ACC112 (cell line): ENCODE results near the gene PC.

ENCODE experiments used
- H2AFZ ChIP-seq: fragments of 200-600 bp; sonication (generic); one replicate; pipeline ENCODE4 v1.6.0; 2017; ENCODE audit warnings: antibody characterized with exemption, low read length; ENCODE audit not compliant: unreplicated experiment
- H3K27ac ChIP-seq: fragments of 200-600 bp; sonication (generic); 2 replicates; pipeline ENCODE4 v1.5.1; 2014; ENCODE audit warnings: low read depth, mild to moderate bottlenecking, antibody characterized with exemption, low read length, moderate library complexity
- H3K27me3 ChIP-seq: fragments of 200-600 bp; sonication (generic); 2 replicates; pipeline ENCODE4 v1.6.1; 2014; ENCODE audit warnings: mild to moderate bottlenecking, antibody characterized with exemption, low read length, moderate library complexity, mixed read lengths; ENCODE audit not compliant: insufficient read depth
- H3K36me3 ChIP-seq: fragments of 200-600 bp; sonication (generic); 2 replicates; pipeline ENCODE4 v1.6.1; 2016; ENCODE audit warnings: mild to moderate bottlenecking, antibody characterized with exemption, low read length, moderate library complexity, mixed read lengths; ENCODE audit not compliant: insufficient read depth
- H3K4me1 ChIP-seq: fragments of 200-600 bp; sonication (generic); one replicate; pipeline ENCODE4 v1.6.1; 2016; ENCODE audit warnings: low read length, mixed read lengths; ENCODE audit not compliant: insufficient read depth, unreplicated experiment, control insufficient read depth
- H3K4me3 ChIP-seq: fragments of 200-600 bp; sonication (generic); 2 replicates; pipeline ENCODE4 v1.5.1; 2014; ENCODE audit warnings: mild to moderate bottlenecking, low read depth, low read length
- H3K79me2 ChIP-seq: fragments of 200-600 bp; sonication (generic); one replicate; pipeline ENCODE4 v1.6.0; 2016; ENCODE audit warnings: low read length; ENCODE audit not compliant: control insufficient read depth, unreplicated experiment, insufficient read depth

PC gene

DNA sequence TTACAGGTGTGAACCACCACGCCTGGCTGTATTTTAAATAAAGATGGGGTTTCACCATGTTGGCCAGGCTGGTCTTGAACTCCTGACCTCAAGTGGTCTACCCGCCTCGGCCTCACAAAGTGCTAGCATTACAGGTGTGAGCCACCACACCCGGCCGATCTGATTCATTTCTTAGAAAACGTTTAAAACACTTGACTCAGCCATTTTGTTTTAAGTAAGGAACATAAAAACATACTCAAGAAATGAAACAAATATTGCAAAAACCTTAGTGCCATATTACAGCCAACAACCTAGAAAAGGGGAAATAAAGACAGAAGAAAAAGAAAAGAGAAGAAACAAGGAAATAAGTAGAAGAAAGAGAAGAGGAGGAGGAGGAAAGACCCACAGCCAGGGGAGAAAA, 84.0 kb downstream of the PC start:
- Histone ChIP-seq H3K4me3 (no peak overlapping the region), H2AFZ (no peak overlapping the region), H3K4me1 (peaks cover 6% of the 10 kb centered on the region), H3K27me3 (no peaks in the 10 kb centered on the region), H3K36me3 (no peaks in the 10 kb centered on the region), H3K27ac (no peak overlapping the region), H3K79me2 (no peaks in the 10 kb centered on the region)

DNA sequence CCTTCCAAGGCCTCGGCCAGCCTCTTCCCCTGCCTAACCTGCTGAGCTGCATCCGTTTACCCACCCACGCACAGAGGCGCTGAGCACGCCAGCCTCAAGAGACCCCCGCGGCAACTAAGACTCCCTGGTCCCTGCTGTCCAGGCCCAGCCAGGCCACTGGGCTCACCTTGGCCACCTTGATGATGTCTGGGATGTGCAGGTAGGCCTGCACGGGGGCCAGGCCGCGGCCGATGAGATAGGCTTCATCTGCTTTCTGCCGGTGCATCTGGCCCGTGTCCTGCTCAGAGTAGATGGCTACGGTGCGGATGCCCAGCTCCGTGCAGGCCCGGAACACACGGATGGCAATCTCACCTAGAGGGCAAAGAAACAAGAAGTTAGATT, 86.7 kb downstream of the PC start:
- H3K36me3 ChIP-seq: no peaks in the 10 kb centered on the region
- H3K4me3 ChIP-seq: no peak overlapping the region
- H2AFZ ChIP-seq: no peak overlapping the region
- H3K79me2 ChIP-seq: no peaks in the 10 kb centered on the region
- no peaks in the 10 kb centered on the region for H3K4me1 ChIP-seq
- no peak overlapping the region for H3K27ac ChIP-seq
- no peaks in the 10 kb centered on the region for H3K27me3 ChIP-seq

DNA sequence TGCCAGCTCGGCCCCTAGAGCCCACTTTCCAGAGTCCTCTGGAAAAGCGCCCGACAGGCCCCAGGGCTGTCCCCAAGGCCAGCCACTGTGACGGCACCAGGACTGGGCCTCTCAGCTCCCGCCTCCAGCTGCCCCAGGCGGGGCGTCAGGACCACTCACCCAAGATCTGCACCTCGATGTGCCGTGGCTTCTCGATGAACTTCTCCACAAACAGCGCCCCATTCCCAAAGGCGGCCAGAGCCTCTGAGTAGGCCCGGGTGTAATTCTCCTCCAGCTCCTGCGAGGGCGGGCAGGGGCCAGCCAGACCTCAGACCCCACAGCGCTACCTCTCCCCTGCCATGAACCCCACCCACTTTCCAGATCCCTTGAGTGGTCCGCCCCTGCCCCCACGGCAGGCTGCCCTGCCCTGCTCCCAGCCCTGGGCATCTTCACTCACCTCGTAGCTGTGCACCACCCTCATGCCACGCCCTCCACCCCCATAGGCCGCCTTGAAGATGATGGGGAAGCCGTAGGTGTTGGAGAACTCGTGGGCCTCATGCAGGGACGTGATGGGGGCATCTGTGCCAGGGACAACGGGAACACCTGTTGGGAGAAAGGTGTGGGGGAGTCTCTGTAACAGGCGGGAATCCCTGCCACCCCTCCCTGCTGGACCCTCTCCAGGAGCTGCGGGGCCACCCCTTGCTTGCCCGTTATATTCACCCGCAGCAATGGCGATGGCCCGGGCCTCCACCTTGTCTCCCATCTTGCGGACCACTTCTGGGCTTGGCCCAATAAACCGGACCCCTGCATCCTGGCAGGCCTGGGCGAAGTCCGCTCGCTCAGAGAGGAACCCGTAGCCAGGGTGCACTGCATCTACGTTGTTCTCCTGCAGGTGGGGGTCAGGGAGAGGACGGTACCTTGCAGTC, 87.3 kb downstream of the PC start:
- Histone ChIP-seq H3K4me3 (no peak overlapping the region), H3K36me3 (no peaks in the 10 kb centered on the region), H3K79me2 (no peaks in the 10 kb centered on the region), H3K4me1 (no peaks in the 10 kb centered on the region), H2AFZ (no peak overlapping the region), H3K27me3 (no peaks in the 10 kb centered on the region), H3K27ac (no peak overlapping the region)

DNA sequence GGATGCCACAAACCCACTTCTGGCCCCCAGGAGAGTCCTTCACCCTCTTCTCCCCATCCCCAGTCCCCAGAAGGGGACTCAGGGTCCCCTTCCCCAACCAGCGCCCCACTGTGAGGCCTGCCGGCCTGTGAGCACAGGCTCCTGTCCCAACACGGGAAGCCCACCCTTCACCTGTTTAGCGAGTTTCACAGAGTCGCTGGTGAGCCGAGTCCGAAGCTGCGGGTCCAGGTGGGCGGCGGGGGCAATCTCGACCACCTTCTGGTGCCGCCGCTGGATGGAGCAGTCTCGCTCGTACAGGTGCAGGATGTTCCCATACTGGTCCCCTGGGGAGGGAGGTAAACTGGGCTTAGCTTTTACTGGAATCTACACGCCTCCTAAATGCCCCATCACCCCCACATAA, 88.1 kb downstream of the PC start:
- H3K27me3 ChIP-seq: no peaks in the 10 kb centered on the region
- no peak overlapping the region for H3K4me3 ChIP-seq
- H3K27ac ChIP-seq: no peak overlapping the region
- no peak overlapping the region for H2AFZ ChIP-seq
- no peaks in the 10 kb centered on the region for H3K79me2 ChIP-seq
- H3K4me1 ChIP-seq: no peaks in the 10 kb centered on the region
- H3K36me3 ChIP-seq: no peaks in the 10 kb centered on the region

DNA sequence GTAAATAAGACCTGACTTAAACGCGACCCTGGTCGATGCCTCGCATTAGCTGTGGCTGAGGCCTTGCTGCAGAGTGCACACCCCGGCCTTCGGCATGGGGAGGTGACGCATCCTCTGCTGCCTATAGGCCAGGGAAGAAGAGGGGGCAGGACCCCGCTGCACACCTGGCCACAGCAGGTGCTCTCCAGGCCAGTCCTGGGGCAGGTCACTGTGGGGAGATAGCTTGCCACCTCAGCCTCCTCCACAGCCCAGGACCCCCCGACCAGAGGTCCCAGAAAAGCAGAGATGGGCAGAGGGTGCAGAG, 88.7 kb downstream of the PC start:
- Histone ChIP-seq H3K4me1 (no peaks in the 10 kb centered on the region), H3K36me3 (no peaks in the 10 kb centered on the region), H3K27ac (no peak overlapping the region), H3K27me3 (no peaks in the 10 kb centered on the region), H2AFZ (no peak overlapping the region), H3K79me2 (no peaks in the 10 kb centered on the region), H3K4me3 (no peak overlapping the region)

DNA sequence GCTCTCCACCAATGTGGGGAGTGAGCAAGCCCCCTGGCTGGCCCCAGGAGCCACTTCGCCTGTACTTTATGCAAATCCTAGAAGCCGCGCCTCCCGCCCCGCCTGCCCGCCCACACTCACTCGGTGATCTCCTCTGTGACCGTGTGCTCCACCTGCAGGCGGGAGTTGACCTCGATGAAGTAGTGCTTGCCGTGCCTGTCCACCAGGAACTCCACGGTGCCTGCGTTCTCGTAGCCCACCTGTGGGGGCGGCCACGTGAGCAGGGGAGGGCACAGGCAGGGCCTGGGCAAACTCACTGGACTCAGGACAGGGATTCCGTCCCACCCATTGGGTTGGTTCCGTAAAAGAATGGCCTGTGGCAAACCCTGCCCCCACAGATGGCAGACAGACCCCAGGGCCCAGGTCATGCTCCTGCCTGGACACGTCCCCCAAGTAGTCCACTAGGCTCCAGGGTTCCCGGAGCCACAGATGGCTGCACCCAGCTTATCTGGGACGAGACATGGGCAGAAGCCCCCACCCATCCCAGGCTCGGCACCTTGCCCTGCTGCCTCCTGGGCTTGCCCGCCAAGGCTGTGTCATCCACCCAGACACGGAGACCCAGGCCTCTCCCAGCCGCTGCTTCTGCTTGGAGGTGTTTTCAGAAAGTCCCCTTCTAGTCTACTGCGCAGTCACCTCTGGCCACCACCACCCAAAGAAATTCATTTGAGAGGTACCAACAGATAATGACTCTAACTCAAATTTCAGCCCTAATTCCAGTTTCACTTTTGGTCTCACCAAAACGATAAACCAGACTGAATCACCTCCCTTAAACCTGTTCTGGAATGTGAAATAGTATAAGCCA, 89.2 kb downstream of the PC start:
- H3K36me3 ChIP-seq: no peaks in the 10 kb centered on the region
- no peak overlapping the region for H3K4me3 ChIP-seq
- no peaks in the 10 kb centered on the region for H3K79me2 ChIP-seq
- H2AFZ ChIP-seq: no peak overlapping the region
- H3K27ac ChIP-seq: no peak overlapping the region
- H3K27me3 ChIP-seq: no peaks in the 10 kb centered on the region
- no peaks in the 10 kb centered on the region for H3K4me1 ChIP-seq

DNA sequence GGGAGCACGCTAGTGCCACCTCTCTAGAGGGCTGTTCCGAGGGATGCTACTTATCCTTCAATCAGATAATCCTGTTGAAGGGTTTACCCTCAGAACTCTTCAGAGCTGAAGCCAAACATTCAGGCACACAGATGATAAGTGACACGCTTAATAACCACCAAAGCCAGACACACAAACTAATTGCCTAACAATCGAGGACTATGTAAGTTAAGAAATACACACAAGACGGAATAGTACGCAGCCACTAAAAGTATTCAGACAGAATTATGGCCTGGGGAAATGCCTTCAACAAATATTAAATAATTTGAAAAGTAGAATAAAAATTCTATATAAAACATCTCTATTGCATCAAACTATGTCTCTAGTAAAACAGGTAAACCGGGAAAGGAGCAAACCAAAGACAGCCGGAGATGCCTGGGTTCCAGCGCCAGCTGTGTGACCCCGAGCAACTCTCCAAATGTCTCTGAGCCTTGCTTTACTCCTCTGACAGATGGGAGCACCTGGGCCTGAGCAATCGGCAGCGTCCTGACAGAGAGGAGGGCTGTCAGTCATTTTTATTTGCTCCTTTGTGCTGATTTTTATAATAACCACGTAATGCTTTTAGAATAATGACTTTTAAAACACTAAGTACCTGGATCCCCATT, 90.0 kb downstream of the PC start:
- Histone ChIP-seq H3K27ac (no peak overlapping the region), H3K36me3 (no peaks in the 10 kb centered on the region), H2AFZ (no peak overlapping the region), H3K27me3 (no peaks in the 10 kb centered on the region), H3K4me1 (no peaks in the 10 kb centered on the region), H3K79me2 (no peaks in the 10 kb centered on the region), H3K4me3 (no peak overlapping the region)

DNA sequence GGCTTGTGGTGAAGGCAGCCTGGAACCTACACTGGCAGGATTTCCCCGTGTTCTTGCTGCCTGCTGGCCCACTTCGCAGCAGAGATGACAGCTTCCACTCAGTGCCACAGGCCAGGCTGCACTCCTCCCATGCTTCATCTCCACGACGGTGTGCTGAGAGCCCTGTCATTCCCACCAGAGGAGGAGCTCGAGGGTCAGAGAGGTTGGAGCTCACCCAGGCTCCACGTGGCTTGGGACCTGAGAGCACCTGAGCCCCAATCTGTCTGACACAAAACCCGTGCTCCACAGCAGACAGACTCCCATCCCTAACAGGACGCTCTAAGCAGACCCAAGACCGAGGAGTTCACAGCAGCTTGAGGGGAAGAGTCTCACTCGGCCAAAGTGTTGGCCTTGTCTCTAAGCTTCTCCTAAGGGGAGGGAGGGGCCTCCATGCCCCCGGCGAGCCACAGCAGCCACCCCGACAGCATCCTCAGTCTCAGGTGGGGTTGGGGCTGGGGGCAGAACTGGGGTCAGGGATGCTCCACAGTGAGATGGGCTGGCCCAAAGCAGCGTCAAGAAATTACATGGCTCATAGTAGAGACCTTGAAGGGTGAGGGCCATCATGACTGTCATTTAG, 90.7 kb downstream of the PC start:
- H3K36me3 ChIP-seq: no peaks in the 10 kb centered on the region
- H3K79me2 ChIP-seq: no peaks in the 10 kb centered on the region
- no peak overlapping the region for H3K4me3 ChIP-seq
- no peaks in the 10 kb centered on the region for H3K4me1 ChIP-seq
- no peak overlapping the region for H2AFZ ChIP-seq
- H3K27ac ChIP-seq: no peak overlapping the region
- no peaks in the 10 kb centered on the region for H3K27me3 ChIP-seq

DNA sequence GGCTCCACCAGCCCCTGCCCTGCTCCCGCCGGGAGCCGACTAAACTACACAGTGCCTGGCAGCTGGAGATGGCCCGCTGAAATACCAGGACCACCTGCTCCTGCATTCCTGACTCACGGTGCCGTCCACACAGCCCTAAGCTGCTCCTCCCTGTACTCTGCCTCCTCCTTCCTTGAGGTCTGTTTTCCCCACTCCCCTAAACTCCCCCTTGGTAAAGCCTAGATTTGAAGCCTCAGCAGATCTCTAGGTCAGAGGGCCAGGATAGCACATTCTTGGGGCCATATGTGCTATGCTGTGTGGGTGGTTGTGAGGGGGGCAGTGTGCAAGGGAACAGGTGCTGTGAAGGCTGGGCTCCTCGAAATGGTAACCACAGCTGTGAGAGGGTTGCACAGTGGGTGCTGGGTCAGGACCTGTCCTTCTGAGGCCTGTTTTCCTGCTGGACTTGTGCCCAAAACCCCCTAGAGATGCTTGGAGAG, 91.6 kb downstream of the PC start:
- Histone ChIP-seq H2AFZ (no peak overlapping the region), H3K4me3 (no peak overlapping the region), H3K4me1 (no peaks in the 10 kb centered on the region), H3K79me2 (no peaks in the 10 kb centered on the region), H3K27ac (no peak overlapping the region), H3K27me3 (no peaks in the 10 kb centered on the region), H3K36me3 (no peaks in the 10 kb centered on the region)

DNA sequence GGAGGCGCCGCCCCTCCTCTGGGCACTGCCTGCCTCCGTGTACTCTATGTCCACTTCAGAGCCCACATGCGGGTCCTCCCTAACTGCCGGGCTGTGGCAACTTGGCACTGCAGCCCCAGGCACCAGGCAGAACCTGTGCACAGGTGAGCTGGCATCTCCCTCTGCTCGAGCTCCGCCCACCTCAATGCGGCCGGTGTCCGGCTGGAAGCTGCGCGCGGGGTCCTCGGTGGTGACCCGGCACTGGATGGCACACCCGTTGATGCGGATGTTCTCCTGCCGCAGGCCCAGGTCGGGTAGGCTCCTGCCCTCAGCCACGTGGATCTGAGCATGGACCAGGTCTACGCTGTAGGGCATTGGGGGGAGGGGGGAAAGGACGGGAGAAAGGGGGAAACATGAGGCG, 92.2 kb downstream of the PC start:
- Histone ChIP-seq H3K27me3 (no peaks in the 10 kb centered on the region), H3K4me3 (no peak overlapping the region), H3K79me2 (no peaks in the 10 kb centered on the region), H2AFZ (no peak overlapping the region), H3K4me1 (no peaks in the 10 kb centered on the region), H3K27ac (no peak overlapping the region), H3K36me3 (no peaks in the 10 kb centered on the region)
